Tibial artery (tissue), 4 donors: ENCODE data around the gene IGSF5.

ENCODE experiments used
- DNase-seq, 2 donors: peaks; one replicate each; pipeline ENCODE4 v3.0.0-alpha.2; 2019
- H3K27ac ChIP-seq, 2 donors: fragments of 200-600 bp; sonication (generic) in 1 of 2; 1 replicate in 1 of 2; 2 replicates in 1 of 2; pipeline ENCODE4 v1.5.1; 2018 to 2019; ENCODE audit warnings: mild to moderate bottlenecking in 1 of 2
- H3K27me3 ChIP-seq, 2 donors: fragments of 200-600 bp; sonication (generic) in 1 of 2; one replicate each; pipeline versions ENCODE4 v1.5.1 to v1.6.0; 2016 to 2019
- H3K36me3 ChIP-seq, 3 donors: fragments of 200-600 bp; sonication (generic) in 2 of 3; one replicate each; pipeline ENCODE4 v1.5.1; 2016 to 2019; ENCODE audit warnings: mild to moderate bottlenecking in 2 of 3
- H3K4me1 ChIP-seq, 4 donors: fragments of 200-600 bp; sonication (generic) in 2 of 4; 1 replicate in 3 of 4; 2 replicates in 1 of 4; pipeline ENCODE4 v1.5.1; 2016 to 2019
- H3K4me3 ChIP-seq, 2 donors: fragments of 200-600 bp; sonication (generic) in 1 of 2; 1 replicate in 1 of 2; 2 replicates in 1 of 2; pipeline ENCODE4 v1.5.1; 2018 to 2019; ENCODE audit warnings: mild to moderate bottlenecking in 2 of 2
- H3K9me3 ChIP-seq, 3 donors: fragments of 200-600 bp; sonication (generic) in 1 of 3; one replicate each; pipeline ENCODE4 v1.5.1; 2016 to 2019
- intact Hi-C: fragments of 100-400 bp; cut with DNase I; formaldehyde crosslinking; loops from one replicate; pipeline ENCODE4 v1.15.0; 2023; ENCODE audit warnings: low total_unique reads
- TF ChIP-seq, protein P1 (sequence below), 2 experiments: fragments of 200-600 bp in 1 of 2; fragments of 450-650 bp in 1 of 2; IDR thresholded peaks; one replicate each; pipeline ENCODE4 v1.5.1; 2017 to 2019; ENCODE audit warnings: antibody characterized with exemption in 2 of 2, mild to moderate bottlenecking in 1 of 2, moderate library complexity in 1 of 2

The IGSF5 gene

DNA sequence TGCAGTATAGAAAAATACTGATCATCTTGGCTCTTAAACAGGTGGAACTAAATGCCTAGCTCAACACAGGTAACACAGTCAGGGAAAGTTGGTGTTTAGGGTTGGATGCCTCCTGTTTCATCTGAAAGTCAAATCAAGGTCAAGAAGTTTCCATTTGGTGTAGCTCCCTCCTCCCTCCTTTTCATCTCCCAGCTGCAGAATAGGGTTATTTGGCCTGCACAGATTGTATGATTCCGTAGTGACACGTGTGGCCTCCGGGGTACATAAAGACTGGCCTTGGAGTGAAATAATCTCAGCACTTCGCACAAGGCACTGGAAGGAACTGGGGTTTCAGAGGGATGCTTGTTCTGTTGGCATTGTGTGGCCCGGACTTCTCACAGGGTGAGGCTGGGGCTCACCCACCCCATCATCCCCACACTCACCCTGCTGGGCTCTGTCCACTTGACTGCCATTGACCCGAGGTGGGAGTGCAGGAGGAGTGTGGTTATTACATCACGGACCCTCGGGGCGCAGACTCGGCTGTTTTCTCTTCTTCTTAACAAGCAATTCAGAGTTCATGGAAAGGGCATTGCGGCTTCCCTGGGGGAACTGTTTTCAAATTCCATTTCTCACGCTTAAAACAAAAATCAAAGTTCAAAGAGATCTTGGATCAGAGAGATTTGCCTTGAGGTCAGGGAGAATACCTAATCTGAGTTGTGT, 18.4 kb downstream of the IGSF5 start:
- intact Hi-C loops, result no loop called here
- DNase-seq, result no peak
- TF ChIP-seq, protein P1, sequence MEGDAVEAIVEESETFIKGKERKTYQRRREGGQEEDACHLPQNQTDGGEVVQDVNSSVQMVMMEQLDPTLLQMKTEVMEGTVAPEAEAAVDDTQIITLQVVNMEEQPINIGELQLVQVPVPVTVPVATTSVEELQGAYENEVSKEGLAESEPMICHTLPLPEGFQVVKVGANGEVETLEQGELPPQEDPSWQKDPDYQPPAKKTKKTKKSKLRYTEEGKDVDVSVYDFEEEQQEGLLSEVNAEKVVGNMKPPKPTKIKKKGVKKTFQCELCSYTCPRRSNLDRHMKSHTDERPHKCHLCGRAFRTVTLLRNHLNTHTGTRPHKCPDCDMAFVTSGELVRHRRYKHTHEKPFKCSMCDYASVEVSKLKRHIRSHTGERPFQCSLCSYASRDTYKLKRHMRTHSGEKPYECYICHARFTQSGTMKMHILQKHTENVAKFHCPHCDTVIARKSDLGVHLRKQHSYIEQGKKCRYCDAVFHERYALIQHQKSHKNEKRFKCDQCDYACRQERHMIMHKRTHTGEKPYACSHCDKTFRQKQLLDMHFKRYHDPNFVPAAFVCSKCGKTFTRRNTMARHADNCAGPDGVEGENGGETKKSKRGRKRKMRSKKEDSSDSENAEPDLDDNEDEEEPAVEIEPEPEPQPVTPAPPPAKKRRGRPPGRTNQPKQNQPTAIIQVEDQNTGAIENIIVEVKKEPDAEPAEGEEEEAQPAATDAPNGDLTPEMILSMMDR (IDR thresholded peaks at IDR 0.05), result no peak

DNA sequence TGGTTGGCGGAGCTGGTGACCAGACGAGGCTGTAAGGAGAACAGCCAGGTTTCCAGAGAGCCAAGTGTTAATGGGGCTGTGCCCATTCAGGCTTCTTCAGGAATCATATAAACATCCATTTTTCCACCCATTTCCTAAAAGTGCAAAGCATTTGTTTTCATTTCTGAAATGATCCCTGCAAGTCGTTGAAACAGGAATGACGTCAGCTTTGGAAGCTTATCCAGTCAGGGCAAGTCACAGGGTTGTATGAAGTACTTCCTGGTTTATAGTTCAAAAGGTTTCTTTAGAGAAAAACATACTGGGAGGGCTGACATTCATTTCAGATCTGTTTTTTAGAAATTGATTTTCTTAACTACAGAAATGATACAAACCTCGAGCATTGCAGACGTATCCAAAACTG, 29.2 kb downstream of the IGSF5 start:
- Histone ChIP-seq H3K36me3 (no peaks in the 10 kb centered on the region), H3K9me3 (no peaks in the 10 kb centered on the region), H3K4me3 (no peak overlapping the region), H3K4me1 (peaks cover 0 to 3% (median 1%) of the 10 kb centered on the region in 4 donors), H3K27ac (no peak overlapping the region), H3K27me3 (no peaks in the 10 kb centered on the region)
- DNase-seq, result no peak
- intact Hi-C loops, result no loop called here
- TF ChIP-seq, protein P1 (IDR thresholded peaks at IDR 0.05), result no peak

More for the DNA sequence above, 18.4 kb downstream of the IGSF5 start:
- H3K4me3 ChIP-seq, result no peak overlapping the region
- peaks cover 0 to 3% of the 10 kb centered on the region in 2 donors for H3K27me3 ChIP-seq
- no peaks in the 10 kb centered on the region for H3K36me3 ChIP-seq
- H3K4me1 ChIP-seq, result no peaks in the 10 kb centered on the region
- no peak overlapping the region for H3K27ac ChIP-seq
- H3K9me3 ChIP-seq, result no peaks in the 10 kb centered on the region

DNA sequence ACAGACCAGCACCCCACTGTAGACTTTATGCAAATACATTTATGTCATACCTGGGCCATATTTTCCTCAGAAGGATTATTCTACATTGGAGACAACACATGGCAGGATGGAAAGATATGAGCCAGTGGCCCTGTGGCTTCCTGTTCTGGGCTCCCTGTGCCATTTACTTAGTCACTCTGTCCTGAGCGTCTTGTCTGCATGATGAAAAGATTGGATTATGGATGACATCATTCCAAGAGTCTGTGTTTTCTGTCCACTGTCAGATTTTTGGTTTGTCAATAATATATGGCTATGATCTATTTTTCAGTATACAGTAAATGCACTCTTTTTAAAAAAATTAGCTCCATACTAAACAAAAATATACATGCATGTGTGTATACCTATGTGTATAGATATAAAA, 30.8 kb downstream of the IGSF5 start:
- Histone ChIP-seq H3K4me3 (no peak overlapping the region), H3K36me3 (no peaks in the 10 kb centered on the region), H3K9me3 (no peaks in the 10 kb centered on the region), H3K27ac (no peak overlapping the region), H3K27me3 (no peaks in the 10 kb centered on the region), H3K4me1 (no peaks in the 10 kb centered on the region)
- intact Hi-C loops, result no loop called here
- DNase-seq, result no peak
- TF ChIP-seq, protein P1 (IDR thresholded peaks at IDR 0.05), result no peak

DNA sequence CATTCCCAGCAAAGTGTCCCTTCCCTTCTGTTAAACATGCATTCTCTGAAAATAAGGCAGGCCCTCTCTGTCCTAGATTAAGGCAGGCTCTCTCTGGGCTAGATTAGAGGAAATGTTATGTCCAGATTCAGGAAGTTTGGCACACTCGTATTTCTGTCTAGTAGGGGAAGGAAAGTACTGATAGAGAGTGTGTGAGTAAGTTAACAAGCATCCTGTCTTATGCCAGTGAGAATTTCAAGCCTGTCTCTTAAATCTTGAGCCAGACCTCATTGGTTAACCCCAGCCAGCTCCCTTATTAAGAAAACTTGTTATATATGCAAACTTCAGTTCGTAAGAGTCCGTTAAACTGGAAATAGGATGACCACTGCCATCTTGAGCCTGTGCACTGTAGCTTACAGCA, 31.6 kb downstream of the IGSF5 start:
- intact Hi-C loops, result no loop called here
- Histone ChIP-seq H3K36me3 (no peaks in the 10 kb centered on the region), H3K4me3 (no peak overlapping the region), H3K27ac (no peak overlapping the region), H3K4me1 (no peaks in the 10 kb centered on the region), H3K9me3 (no peaks in the 10 kb centered on the region), H3K27me3 (no peaks in the 10 kb centered on the region)
- DNase-seq, result no peak
- TF ChIP-seq, protein P1 (IDR thresholded peaks at IDR 0.05), result no peak

DNA sequence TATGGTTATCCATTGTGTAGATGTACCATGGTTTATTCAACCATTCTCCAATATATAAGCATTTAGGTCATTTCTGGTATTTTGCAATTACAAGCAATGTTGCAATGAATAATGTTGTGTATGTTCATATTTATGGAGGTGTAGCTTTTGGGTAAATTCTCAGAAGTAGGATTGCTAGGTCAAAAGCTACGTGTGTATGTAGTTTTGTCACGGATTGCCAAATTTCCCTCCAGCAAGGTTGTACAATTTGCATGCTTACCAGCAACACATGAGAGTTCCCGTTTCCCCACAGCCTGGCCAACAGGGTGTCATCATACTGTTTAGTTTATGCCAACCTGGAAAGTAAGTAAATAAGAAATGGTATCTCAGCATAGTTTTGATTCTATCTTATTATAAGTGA, 36.3 kb downstream of the IGSF5 start:
- H3K4me3 ChIP-seq, result no peak overlapping the region
- no peaks in the 10 kb centered on the region for H3K9me3 ChIP-seq
- no peaks in the 10 kb centered on the region for H3K4me1 ChIP-seq
- TF ChIP-seq, protein P1 (IDR thresholded peaks at IDR 0.05), result no peak
- no peak for DNase-seq
- H3K27me3 ChIP-seq, result no peaks in the 10 kb centered on the region
- intact Hi-C loops, result no loop called here
- H3K27ac ChIP-seq, result no peak overlapping the region
- H3K36me3 ChIP-seq, result no peaks in the 10 kb centered on the region
